ENCODE results near the gene ZMIZ1.

Gene ZMIZ1

DNA sequence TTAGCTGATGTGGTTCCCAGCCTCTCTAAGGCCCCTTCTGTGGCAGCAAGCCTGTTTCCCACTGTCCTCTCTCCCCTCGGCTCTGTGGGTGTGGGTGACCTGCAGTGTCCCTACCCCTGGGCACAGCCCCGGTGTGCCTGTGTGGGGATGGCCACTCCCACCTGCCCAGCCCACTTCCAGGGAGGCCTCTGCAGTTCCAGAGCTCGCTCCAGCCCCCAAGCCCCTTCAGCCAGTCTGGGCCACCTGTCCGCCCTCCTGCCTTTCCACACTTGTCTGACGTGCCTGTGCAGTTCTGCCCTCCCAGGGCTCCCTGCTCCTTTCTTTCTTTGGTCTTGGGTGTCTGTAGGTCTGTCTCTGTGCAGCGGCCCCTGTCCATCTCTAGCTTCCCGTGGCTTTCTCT is 151.5 kb downstream of the ZMIZ1 start:
- DNase-seq: no peak

DNA sequence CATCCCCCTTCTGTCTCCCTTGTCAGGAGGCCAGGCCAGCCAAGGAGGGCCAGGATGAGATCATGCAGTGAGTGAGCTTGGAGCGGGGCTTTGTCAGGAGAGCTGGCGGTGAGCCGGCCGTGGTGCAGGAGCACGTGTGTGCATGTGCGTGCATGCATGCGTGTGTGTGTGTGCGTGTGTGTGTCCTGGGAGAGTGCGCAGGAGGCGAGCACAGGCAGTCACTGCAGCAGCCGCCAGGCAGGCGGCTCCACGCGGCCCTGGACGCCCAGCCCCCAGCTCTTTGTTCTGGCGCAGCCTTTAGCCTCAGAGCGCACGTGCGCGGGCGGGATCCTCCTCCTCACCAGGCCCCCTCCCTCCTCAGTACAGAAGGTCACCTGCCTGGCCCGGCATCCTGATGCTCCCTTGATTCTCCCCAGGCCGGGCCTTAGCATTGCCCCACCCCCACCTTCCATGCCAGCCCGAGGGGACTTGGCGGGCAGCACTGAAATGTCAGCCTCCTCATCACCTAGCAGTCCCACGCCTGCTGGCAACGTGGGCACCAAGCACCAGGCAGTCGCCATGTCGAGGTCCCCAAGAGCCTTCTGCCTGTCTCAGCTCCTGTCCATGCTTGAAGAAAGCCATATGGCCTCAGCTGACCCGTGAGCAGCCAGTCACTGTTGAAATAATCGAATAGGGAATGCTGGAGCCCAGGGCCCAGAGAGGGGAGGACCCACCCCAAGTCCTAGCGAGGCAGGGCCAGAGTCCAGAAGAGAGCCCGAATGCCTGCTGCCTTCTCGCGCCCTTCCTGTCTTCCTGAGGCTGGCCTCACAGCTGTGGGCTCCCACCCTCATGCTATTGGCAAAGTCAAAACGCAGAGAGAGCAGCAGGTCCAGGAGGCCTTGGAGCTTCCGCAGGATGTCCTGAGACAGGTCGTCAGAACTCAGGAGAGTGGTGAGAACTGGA is 152.6 kb downstream of the ZMIZ1 start:
- no peak for DNase-seq

DNA sequence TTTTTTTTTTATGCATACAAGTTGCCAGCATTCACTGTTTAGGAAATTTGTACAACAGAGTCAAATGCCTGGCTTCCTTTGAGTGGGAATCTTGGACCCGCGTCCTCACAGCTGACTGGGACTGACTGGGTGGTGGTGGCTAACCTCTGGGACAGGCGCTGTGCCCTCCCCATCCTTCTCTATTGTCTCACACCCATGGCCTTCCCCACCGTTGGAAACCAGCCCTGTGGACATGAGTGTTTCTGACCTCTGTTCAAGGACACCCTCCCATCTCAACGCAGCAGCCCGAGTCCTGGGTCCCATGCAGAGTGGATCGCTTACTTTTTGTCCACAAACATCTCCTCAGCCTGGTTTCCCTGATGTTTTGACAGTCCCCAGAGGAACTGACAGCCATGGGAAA is 153.4 kb downstream of the ZMIZ1 start:
- DNase-seq: no peak

DNA sequence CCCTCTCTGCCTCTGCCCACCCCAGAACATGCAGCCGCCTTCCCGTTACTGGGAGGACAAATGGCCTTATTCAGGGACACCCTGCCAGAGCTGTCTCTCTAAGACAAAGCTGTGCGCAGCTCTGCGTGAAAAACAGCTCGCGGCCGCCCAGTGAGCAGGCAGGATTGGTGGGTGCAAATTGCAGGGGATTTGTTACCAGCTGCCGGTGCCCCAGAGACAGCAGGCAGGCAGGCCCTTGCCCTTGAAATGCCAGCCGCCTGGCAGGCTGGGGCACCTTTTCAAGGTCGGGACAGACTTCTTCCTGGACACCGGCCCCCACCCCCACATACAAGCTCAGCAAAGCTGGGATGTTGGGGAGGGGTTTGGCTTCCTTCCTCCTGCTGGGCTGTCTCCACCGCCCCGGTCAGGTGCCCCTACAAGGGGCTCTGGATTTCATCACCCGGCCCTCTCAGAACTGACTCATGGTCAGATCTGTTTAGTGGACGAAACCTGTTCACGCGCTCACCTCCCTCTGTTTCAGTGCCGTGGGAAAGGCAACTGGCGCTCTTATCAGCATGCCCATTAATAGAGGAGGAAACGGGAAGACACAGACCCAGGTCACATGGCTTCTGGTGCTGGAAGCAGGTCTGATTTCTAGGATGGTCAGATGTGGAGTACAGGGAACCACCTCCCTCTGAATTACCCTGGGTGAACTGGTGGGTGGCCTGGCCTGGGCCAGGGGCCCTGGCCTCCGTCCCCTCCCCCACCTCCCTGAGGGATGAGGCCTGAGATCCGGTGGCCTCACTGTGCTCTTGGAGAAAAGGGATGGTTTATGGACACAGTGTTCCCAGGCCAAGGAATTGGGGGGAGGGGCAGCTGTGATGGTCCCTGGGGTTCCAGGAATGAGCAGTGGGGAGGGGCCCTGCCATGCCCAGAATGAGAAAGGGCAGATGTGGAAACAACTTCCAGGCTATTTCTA is 154.6 kb downstream of the ZMIZ1 start:
- no peak for DNase-seq

DNA sequence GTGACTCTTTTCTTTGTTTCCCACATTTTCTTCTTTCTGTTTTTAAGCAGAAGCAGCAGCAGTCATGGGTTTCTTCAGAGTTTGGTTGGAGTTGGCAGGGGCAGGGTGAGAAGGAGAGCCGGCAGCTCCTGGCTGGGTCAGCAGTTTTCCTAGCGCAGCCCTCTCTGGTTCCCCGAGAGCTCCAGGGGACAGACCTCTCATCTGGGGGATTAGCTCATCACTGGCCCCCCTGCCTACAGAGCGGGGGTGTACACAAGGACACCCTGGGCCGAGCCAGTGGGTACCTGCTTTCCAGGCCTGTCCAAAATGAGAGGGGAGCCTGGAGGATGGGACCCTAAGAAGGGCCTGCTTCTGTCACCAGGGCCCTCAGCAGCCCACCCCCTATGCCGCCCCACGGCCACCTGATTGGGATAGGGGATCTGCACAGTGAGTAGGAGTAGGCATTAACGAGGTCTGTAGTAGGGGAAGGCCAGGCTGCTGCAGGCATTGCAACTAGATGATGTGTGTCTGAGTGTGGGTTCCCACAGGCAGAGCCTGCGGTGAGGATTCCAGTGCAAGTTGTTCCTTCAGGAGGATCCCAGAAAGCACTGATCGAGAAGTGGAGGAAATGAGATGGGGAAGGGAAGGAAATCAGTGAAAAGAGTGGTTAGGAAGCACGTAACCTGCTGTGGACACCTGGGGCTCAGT is 155.6 kb downstream of the ZMIZ1 start:
- no peak for DNase-seq

DNA sequence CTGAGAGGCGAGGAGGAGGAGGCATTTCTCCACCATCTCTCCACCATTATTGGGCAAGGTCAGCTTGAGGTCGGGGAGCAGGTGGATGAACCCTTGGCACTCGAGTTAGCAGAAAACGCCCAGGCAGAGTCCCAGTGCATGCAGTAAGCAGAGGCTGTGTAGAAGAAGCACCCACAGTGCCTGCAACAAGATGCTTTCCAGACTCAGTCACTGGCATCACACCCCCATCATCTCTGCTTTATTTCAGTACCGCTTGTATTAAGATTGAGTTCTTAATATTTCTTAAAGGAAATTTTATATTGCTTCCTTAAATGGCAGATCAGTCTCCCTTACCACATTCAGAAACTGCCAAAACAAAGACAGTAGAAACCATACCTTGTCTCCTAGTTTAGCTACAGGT is 156.2 kb downstream of the ZMIZ1 start:
- DNase-seq: no peak

DNA sequence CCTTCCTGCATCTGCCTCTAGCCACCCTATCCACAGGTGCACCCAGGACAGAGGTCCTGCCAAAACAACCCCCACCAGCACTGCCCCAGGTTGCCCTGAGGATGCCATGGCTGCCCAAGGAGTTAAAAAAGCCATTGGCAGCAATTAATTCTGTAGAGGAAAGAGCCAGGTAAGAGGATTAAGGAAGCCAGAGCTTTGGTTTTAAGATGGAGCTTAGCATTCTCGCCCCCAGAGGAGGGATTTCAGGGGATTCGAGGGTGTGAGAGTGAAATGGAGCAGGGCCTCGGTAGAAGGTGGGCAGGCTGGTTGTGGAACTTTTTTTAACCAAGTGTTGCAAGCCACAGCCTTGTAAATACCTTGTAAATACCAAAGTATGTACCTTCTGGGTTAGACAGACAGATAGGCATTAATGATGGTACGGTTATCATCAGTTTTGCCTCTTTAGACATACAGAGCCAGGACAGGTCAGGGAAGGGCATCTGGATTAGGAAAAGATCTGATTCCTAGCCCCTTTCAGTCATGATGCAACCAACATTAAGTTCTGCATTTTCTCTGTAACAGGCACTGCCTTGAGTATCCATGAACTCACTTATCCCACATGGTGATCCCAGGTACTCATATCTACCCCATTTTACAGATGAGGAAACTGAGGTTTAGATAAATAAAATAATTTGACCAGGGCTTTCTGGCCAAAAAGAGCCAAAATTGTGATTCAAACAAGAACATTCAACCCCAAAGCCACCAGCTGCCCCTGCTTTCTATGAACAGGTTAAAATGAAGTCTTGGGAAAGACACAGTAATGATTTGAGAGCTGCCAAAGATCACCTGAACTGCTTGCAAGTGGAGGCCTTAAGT is 157.9 kb downstream of the ZMIZ1 start:
- no peak for DNase-seq

DNA sequence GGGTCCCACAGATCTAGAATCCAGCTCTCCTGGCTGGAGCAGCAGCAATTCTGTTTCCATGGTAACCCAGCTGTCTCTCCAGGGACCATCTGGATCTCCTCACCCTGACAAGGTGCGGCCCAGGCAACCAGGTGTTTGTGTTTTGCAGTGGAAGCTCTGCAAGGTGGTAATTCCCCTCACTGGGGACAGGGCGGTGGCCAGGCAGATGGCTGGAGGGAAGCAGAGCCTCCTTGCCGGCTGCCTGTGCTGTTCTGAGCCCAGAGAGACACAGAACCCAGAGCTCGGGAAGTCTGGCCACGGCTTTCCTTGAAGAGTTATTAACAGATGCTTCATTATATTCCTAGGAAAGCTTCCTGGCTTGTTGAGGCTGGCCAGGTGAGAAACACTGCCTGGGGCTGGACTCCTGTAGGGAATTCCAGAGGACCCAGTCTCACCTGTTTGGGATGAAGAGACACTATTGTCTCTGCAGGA is 160.3 kb downstream of the ZMIZ1 start:
- no peak for DNase-seq

DNA sequence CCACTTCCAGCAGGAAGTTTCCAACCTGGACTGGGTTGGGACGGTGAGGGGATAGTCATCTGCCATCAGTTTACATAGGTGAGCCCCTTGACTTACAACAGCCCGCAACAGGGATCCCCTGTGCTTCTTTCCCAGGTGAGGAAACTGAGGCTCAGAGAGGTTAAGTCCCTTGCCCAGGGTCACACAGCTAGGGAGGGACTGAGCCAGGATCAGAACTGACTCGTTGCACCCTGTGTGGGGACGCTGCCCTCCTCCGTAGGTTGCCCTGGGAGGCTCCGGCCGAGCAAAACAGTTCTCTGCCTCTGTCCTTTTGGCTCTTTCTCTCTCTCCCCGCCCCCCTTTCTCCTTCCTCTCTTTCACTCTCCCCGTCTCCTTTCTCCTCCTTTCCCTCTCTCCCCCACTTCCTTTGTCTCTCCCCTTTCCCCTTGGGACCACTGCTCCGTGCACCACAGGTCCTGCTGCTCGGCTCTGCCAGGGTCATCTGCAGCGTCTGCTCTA is 161.1 kb downstream of the ZMIZ1 start:
- DNase-seq: no peak

DNA sequence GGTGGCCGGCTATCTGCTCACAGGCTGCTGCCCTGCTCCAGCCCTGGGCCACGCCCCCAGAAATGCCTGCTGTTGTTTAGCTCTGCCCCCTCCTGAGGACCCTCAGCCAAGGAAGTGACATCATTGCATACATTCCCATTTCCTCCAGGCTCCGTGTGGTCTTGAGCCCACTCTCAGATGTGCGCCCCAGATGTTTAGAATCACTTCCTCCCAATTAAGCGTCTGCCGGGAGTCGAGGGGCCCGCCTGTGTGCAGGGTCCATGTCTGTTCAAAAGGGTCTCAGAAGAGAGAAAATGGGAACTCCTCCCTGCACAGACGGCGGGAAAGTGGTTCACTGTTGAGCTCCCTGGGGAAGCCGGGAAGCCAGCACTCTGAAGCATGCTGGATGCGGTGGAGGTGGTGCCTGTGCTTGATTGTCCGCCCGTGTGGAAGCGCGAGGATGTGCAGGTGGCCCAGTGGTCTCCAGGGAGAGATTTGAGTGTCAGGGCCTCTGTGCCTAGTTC is 161.6 kb downstream of the ZMIZ1 start:
- no peak for DNase-seq

DNA sequence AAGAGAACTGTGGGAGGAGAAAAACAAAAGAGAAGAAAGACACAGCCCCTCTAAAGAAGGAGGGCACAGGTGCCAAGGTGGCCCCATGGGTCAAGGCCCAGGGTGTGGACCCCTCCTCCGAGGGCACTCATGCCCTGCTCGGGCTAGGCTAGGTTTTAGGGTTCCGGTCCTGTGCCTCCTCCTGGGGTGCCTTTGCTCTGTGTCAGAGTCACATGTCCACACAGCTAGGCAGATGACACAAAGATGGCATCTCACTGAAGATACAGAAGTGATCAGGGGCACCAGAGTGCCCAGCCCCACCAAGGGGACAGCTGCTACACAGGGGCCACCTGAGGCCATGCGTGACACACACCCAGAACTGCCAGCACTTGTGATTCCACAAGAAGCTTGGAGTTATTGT is 162.1 kb downstream of the ZMIZ1 start:
- no peak for DNase-seq

DNA sequence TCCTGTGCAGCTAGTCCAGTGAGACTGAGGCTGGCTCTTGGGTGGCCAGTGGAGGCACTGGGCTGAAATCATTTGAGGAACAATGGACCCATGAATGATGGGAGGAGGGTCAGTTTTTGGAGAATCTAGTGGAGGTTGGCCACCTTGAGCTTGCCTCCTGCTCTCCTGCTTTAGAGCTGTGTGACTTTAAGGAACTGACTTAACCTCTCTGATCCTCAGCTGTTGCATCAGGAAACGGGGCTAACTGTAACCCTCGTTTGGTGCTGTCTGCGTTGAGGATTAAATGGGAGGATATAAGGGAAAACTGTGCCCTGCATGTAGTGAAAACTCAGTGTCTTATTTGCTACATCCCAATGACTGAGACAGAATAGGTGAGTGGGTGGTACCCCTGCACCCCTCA is 163.1 kb downstream of the ZMIZ1 start:
- no peak for DNase-seq

DNA sequence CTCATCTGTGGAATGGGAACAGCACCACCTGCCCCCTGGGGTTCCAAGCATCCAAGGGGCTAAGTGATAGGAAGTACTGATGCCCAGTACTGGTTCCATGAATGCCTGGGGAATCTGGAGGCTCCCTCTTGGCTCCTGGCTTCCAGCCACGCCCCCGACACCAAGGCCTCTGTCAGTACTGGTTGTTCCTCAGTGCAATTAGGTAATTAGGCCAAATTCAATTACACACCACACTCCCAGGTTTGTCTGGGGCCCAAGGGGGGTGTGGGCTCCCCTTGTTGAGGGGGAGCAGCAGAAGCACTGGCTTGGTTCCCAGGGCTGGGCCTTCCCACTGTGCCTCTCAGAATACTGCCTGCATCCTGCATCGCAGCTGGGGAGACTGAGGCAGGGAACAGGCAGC is 164.1 kb downstream of the ZMIZ1 start:
- DNase-seq: no peak

DNA sequence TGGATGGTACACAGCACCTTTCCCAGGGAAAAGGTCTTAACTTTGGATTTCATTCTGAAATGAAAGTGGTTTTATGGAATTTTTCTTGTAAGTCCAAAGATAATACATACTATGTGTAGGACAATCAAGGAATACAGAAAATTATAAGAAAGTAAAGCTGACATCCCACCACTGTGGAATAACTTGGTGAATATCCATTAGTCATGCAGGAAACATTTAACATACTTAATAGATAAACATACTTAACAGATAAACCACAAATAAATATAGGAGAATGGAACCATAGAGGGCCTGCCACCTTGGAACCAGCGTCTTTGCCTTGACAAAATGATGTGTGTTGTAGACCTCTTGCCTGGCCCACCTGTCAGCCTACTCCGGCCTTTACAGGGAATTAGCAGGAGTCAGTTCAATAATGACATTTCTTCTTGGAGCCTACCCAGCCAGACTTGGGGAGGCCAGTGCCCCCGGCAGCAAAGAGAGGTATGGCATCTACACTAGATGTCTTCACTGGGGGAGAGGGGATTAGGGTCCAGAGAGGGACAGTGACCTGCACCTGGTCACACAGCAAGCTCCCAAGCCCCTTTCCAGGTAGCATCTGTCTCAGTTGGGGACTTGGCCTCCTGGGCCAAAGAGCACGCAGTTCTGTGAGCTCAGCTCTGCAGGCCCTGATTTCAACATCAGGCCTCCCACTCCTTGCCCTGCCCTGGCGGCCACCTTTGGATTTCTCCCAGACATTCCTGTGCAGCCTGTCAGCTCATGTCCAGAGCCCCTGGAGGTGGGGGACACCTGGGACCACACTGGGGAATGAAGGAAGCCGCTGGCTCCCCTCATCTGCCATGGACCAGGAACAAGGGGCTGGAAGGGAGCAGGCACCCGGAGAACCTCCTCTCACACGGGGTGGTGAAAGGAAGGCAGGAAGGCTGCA is 165.9 kb downstream of the ZMIZ1 start:
- no peak for DNase-seq

DNA sequence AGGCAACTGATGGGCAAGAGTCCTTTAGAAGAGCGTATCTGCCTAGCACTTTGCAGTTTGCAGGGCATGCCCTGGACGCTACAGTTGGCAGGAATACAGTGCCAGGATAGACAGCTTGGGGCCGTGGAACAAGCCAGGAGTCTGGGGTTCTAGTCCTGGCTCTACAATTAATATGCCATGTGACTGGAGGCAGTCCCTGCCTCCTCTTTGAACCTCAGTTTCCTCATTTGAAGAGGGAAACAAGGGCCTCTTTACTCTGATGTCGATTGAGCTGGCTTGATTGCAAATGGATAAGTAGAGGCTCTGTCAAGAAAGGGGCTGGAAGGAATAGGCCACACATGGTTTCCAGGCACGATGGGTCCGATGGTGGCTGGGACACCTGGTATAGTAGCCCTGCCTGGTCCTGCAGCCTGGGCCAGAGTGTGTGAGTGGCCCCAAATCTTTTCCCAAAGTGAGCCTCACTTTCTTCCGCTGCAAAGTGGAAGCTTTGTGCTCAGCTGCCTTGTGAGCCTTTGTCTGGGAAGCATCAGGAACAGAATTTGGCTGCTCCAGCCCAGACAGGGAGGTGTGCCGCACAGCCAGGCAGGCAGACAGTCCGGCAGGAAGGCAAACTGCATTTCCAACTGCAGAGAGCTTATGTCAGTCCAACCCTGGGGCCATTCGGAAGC is 167.1 kb downstream of the ZMIZ1 start:
- DNase-seq: no peak

DNA sequence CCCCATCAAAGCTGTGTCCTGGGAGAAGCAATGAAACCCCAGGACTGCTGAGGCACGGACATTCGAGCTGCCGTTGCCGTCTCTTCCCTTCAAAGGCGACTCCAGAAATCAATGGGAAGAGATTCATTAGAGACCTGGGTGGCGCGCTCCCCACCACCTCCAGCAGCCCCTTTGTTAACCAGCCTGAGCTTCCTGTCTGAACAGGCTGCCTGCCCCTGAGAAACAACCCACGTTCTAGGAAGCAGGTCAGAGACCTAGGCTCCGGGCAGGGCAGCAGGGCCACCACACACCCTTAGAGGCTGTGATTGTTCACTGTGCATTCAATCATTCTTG is 167.6 kb downstream of the ZMIZ1 start:
- no peak for DNase-seq

DNA sequence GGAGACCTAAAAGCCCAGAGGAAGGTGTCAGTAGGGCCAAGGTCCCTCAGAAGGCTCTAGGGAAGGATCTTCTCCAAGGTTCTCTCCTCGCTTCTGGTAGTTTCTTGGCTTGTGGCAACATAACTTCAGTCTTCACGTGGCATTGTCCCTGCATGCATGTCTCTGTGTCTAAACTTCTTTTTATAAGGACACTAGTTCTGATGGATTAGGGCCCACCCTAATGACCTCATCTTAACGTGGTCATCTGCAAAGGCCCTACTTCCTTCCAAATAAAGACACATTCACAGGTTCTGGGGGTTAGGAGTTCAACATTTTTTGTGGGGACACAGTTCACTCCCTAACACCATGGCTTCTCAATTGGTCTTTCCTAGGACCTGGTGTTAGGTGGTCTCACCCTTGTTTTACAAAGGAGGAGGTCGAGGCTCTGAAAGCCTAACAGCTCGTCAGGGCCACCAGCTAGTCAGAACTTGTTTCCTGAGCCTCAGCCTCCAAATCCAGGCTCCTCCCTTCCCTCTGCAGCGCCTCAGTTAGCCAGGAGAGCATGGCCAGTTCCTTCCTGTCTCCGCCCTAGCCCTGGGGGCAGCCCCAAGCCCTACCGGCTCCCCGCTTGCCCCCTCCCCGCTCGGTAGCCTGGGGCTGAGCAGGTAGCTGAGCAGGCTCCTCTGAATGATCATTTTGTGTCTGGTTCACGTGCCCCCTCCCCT is 168.8 kb downstream of the ZMIZ1 start:
- no peak for DNase-seq

DNA sequence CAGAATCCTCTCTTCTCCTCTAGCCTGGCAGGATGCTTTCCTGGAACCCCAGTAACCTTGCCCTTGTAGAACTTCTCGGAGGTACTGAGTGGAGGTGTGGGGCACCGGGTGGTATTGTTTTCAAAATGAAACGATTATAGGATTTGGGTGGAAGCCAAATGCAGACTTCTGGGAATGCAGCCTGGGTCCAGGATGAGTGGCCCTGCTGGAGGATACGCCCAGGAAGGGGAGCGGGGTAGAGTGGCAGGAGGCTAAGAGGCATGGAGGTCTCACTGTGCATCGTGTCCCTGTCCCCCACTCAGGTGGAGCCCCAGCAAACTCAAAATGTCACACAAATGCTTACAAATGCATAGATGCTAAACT is 169.4 kb downstream of the ZMIZ1 start:
- no peak for DNase-seq

DNA sequence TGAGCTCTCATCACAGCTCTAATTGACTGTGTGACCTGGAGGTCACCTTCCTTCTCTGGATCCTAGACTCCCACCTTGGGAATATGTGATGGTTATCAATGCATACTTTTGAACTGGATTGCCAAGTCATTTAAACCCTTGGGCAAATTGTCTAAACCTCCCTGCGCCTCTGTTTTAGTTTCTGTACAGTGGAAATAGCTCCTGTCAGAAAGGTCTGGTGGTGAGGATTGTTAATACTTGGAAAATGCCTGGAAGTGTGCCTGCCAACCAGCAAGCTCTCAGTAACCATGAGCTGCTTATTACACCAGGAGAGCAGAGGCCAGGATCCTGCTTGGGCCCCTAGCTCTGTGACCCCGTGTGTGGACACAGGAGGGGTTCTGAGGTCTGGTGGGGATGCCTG is 169.8 kb downstream of the ZMIZ1 start:
- DNase-seq: no peak
